Stimulated activated CD8-positive, alpha-beta memory T cell treated with anti-CD3 and anti-CD28 coated beads, Interleukin-2, amount 100 ng/mL, for 1 hour (primary cell): ENCODE measurements around the gene RPLP1.

Experiments used
- DNase-seq, 2 donors: peaks; one replicate each; pipeline ENCODE4 v3.0.0-alpha.2; 2020; ENCODE audit warnings: low read depth in 2 of 2

RPLP1 gene

GRCh38 chr15:69452692-69453521 lies at the start of gene RPLP1:
RPLP1 (plus strand) TSS chr15:69452818; CDS start chr15:69452949, 131 bp downstream.
- DNase-seq: peak; percentile 89 to 95

GRCh38 chr15:69403594-69403993 lies 49.0 kb upstream of the RPLP1 start:
- no peak for DNase-seq

- DNase-seq: no peak
Measured at GRCh38 chr15:69405110-69405509, 47.5 kb upstream of the RPLP1 start.

- no peak for DNase-seq
Measured at GRCh38 chr15:69407719-69408400, 44.8 kb upstream of the RPLP1 start.

DNA sequence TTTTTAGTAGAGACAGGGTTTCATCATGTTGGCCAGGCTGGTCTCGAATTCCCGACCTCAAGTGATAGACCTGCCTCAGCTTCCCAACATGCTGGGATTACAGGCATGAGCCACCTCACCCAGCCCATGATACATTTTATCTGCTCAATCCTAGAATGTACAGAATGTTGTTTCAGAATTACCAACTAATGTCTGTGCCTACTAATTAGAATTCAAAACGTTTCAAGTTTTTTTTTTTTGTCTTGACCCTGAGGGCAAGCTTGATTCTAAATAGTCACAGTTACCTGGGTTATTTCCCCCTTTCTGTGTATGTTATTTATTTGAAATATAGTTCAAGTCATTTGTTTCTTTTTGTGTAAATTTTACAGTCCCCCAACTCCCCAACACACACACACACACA lies 43.8 kb upstream of the RPLP1 start:
- DNase-seq: no peak

DNA sequence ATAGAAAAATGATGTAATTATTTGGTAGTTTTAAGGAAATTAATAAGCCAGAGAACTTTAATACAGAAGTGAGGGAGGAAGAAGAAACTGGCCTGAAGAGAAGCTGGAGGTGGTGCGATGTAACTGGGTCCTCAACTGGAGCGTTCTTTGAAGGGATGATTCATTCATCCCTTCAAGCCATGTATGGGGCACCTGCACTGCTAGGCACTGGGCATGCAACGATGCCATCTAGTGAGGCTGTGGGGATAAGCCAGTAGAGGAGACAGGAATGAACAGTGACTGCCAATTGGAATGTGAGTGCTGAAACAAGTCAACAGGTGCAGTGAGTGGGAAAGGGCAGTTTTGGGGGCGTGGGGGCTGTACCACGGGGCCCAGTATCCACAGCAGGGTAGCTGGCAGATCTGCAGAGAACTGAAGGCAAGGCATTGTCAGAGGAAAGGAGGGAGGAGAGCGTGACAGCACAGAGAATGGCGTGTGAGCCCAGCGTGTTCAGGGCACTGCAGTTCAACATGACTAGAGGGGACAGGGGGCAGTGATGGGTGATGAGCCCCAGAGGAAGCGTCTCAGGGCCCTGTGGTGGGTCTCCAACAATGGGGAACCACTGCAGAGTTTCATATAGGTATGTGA lies 42.3 kb upstream of the RPLP1 start:
- no peak for DNase-seq

DNA sequence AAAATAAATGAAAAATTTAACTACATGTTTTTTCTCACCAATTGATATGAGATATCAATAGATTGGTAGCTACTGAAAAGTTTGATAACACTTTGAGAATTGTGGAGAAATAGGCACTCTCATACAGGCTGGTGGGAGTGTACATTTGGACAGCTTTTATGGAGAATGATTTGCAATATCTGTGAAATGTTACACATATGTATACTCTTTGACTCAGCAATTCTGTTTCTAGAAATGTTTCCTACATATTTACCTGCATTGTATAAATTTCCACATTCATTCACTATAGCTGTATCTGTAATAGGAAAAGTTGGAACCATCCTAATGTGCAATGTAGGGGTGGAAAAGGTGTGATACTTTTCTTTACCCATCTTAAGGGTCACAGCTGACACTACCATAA lies 40.3 kb upstream of the RPLP1 start:
- no peak for DNase-seq

DNA sequence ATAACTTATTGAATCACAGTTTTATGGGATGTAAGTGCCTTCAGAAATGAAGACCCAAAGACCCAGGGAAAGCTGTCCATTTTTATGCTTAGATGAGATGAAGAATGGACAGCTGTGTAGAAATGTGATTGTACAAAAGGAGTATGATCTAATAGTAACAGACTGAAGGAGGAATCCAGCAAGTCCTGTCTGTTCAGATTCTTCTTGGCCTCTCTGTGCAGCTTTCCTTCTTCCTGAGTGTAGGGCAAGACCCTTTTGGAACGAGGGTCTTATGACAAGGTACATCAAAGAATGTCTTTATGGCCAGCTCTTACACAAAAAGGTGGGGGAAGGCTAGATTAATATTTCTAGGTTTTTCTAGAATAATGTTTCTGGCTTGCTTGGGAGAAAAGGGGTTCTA lies 39.9 kb upstream of the RPLP1 start:
- no peak for DNase-seq

GRCh38 chr15:69413822-69414700 lies 38.6 kb upstream of the RPLP1 start, which contains the start of gene KIF23:
KIF23 (plus strand) TSS chr15:69414349; CDS start chr15:69414466, 117 bp downstream.
- peak; percentile 74 to 84 for DNase-seq

- DNase-seq: no peak
Measured at GRCh38 chr15:69414701-69415167, 37.9 kb upstream of the RPLP1 start.

DNA sequence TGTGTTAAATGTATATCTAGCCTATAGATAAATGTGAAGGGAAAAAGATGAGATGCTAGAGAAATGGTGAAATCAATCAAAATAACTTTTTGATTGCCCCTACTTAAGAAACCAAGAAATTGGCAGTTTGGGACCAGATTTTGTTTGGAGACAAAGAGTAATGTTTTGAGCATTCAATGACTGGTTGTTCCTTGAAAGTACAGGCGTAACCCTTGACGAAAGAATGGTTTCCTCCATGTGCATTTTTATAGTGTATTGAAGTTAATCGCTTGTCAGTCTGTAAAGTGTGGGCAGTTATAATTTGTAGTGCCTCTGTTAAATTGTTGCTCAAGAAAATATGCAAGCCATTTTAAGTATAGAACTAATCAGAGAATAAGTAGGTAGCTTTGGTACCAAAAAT lies 37.2 kb upstream of the RPLP1 start:
- DNase-seq: no peak

GRCh38 chr15:69417581-69417980 lies 35.0 kb upstream of the RPLP1 start:
- no peak for DNase-seq

DNA sequence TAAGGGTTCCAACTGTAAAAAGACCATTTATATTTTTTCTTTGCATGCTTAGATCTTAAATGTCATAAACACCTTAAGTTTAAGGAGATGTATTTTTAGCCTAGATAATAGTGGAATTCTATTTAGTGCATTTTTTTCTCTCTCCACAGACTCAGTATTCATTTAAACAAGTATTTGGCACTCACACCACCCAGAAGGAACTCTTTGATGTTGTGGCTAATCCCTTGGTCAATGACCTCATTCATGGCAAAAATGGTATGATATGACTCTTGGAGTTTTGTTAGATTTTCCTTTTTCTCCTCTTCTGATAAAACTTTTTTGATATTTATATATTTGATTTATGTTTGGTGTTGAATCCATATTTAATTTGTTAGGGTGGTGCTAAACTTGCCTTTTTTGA lies 31.1 kb upstream of the RPLP1 start:
- no peak for DNase-seq

DNA sequence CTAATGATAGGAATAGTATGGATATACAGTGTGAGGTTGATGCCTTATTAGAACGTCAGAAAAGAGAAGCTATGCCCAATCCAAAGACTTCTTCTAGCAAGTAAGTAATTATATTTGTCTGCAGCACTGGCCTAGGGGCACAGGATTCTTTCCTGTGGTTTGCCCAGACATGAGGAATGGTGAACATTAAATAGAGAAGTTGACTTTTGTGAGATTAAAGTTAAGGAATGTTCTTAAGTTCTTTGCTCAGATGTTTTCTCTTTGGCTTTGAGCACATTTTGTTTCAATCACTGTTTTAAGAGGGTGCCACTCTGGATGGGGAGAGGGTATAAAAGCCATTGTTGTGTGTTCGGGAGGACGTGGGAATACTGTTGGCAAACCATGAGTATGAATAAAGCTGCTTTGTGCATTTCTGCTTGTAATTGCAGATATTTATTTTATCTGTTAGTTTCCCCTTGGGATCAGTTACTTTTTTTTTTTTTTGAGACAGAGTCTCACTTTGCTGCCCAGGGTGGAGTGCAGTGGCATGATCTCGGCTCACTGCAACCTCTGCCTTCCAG lies 30.2 kb upstream of the RPLP1 start:
- DNase-seq: no peak

DNA sequence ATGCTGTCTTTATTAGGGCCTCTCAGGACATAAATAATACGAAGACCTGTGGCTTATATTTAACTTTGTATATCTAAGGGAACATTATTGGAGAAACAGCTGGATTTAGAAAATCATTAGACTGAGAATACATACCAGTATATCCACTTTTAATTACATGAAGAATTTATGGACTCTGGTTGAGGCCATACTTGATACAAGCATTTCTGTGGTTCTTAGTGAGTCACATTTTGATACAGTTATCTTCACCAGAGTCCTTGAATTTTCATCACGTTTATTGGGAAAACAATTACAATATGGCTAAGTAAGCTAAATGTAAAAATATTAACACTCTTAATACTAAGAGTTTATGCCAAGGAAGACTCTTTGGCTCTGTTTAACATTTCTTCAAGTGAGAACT lies 28.6 kb upstream of the RPLP1 start:
- DNase-seq: no peak

- no peak for DNase-seq
Measured at GRCh38 chr15:69424748-69425413, 27.7 kb upstream of the RPLP1 start.

- no peak for DNase-seq
Measured at GRCh38 chr15:69433831-69434230, 18.8 kb upstream of the RPLP1 start.

DNA sequence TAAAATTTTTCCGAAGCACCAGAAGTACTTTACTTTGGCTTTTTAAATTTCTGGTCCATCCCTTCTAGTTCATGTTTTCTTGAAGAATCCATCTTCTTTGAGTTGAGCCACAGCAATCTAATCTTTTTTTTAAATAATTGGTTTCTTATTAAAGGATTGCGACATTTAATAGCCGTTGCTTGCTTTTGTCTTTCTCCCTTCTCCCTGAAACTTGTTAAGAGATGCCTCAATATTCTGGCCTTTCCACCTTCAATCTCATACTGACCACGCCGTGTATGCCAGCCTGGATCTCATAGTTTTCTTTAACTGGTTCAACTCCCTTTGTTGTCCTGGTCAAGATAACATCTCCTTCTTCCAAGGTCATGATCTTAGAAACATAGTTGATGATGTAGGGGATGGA lies 18.4 kb upstream of the RPLP1 start:
- no peak for DNase-seq

DNA sequence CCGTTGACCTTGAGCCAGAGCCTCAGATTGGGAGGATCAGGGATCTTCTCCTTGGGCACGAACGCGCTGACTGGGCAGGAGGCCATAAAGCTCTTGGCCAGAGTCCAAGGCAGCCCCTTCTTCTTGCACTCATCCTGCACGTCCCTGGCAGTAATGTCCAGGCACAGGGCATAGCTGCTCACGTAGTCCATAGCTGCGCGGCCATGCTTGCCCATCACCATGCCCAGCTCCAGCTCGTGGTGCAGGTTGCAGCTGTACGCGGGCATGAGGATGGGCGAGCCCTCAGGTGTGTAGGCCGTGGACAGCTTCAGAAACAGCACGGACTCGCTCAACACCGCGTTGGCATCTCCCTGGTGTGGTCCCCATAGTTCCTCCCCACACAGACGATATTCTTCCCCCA lies 17.9 kb upstream of the RPLP1 start:
- DNase-seq: no peak

DNA sequence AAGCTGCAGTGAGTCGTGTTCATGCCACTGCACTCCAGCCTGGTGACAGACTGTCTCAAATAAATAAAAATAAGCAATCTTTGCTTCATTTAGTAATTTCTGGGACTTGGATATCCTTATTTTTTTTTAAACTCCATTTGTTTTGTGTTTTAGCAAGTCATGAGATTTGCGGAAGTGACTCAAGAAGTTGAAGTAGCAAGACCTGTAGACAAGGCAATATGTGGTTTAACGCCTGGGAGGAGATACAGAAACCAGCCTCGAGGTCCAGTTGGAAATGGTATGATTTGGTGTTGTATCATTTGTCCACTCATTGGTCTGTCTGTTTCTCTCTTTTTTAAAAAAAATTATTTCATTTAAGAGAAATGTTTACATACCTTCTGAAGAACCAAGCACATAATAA lies 16.6 kb upstream of the RPLP1 start:
- DNase-seq: no peak

- no peak for DNase-seq
Measured at GRCh38 chr15:69436951-69437350, 15.7 kb upstream of the RPLP1 start.
